Activated CD4-positive, alpha-beta T cell treated with anti-CD3 and anti-CD28 coated beads, Interleukin-2, amount 50 U/mL, for 1 hour (primary cell): Measurements from ENCODE around the gene SLC6A1.

Experiments
- DNase-seq: peaks from one replicate; pipeline ENCODE4 v3.0.0-alpha.2; 2020

Gene SLC6A1

DNA sequence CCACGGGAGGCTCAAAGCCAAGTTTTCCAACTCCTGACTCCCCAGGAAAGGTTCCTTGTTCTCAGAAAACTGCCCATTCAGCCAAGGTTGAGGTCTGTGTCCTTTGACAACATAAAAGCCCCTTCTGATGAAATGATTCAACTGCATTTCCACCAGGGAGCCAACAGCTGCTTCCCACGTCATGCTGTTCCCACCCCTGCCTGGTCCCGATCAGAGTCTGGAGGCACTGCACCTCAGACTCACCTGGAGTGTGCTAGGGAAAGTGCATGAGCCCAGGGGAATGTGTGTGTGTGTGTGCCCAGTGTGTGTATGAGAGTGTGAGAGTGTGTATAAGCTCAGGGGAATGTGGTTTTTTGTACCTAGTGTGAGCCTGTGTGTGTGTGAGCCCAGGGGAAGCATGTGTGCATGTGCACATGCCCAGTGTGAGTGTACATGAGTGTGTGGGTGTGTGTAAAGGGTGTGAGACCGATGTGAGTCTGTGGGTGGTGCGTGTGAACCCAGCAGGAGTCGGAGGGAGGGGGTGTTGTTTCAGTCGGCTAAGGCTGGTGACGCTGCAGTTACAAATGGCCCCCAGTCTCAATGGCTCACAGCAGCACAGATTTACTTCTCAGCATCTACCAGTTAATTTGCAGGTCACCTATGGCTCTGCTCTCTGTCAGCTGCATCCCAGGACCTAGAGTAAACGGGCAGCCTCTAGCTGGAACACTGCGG, 20.3 kb upstream of the SLC6A1 start:
- DNase-seq, result no peak

DNA sequence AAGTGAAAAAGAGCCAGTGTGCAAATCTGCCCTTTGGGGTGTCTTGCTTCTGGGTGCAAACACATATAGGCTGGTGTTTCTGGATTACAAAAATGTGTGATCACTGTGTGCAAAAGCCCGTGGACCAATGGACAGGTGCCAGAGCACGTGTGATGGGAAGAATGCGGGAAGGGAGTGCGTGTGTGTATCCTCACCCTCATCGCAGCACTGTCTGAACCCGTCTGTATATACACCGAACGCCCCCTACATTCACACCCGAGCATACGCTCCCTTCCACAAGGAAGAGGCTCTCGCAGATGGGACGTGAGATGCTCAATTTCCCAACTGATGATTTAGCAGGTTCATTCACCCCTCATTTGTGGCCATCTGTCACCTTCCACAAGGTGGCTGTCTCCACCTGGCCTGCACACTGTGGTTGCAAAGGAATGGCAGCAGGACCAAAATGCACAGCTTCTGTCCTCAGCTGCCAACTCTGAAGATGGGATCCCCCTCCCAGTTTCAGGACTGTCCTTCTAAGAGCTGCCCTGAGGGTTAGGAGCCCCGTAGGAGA, 19.4 kb upstream of the SLC6A1 start:
- no peak for DNase-seq

DNA sequence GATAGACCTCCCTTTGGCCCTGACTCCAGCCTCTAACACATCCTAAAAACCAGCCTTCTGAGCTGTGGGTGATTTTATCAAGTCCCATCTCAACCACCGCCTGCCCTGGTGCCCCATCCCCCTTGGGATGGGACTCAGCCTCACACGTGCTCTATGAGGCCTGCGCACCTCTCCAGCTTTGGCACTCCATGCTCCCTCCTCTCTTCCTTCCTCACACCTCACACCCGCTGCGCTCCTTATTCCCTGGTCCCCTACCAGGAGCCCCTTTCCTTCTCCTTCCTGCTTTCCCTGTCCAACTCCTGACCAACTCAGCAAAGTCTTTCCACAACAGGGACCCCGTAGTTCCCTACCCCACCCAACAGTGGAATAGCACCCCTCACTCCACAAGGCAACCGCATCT, 18.4 kb upstream of the SLC6A1 start:
- DNase-seq, result no peak

DNA sequence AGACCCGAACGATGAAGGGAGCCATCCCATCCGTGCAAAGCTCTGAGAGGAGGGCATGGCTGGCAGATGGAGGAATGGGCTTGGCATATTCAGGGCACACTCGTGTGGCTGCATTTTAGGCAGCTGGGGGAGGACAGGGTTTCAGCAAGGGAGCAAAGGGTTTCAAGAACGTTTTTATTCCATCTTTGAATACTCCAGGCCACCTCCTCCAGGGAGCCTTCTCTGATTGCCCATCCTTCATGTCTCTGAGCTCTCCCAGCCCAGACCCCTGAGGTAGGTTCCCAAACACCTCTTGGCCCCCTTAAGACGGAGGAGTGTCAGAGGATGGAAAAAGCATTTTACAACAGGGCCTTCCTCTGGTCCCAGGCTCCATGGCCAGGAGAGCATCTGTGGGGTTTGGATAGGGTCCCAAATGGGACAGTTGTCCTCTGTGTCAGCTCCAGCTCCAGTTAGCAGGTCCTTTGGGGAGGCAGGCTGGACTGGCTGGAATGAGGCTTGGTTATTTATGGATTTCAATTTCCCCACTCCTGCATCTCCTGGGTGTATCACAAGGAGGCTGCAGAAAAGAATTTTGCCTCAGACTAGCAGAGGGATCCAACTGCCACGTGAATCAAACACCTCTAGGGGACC, 17.7 kb upstream of the SLC6A1 start:
- no peak for DNase-seq

DNA sequence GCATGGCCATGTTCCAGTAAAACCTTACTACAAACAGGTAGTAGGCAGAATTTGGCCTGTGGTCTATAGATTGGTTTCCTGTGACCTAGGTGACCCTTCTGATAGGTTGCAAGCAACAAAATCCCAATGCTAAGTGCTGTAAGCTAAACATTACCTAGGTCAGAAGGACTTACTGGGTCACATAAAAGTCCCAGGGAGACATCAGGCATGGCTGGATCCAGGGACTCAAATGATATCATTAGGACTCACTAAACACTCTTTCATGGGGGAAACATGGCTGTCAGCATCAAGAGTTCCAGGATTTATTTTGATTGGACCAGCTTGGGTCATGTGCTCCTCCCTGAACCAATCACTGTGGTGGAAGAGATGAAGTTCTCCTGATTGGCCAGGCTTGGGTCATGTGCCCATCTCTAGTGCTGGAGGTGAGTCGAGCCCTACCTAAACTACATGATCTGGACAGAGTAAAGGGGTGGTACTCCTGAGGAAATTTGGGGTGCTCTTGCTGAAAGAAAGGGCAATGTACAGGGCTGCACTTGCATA, 16.8 kb upstream of the SLC6A1 start:
- DNase-seq, result no peak

DNA sequence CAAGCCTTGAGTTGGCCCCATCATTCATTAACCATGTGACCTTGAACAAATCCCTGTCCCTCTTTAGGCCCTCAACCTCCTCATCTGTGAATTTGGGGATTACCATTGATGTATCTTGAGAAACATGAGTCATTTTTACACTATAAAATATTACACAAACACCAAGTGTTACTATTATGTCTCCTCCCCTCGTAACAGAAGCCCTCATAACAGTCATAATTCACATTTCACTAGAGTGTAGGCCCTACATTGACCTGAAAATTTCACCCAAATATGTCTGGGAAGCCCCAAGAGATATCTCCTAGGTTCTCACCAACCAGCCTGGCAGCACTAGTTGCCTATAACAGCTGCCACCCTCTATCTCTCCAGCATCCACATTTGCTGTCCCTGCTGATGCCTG, 15.8 kb upstream of the SLC6A1 start:
- DNase-seq, result no peak

DNA sequence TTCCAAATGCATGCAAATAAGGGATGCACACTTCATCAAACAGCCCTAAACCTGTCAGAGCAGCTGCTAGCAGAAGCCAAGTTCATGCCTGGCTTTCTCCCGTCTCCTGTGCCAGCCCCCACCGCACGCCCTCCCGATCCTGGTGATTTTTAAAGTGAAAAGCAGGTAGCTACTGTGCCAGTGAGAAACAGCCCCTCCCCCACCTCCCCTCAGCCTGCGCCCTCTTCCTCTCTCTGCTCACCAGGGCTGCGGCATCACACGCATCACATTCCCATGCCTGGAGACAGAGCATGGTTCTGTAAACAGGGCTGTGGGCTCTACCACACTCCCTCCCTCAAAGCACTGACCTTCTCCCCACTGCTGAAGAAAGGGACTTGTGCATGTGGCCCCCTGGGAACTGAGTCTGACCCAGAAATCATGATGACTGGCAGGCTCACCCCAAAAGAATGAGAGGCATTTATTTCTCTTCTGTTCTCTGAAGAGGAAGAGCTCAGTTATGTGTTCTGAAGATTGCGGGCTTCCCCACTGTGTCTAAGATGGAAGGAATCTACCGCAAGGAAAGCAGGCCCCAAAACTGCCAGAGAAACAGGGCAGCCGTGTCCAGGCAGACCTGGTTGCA, 14.5 kb upstream of the SLC6A1 start:
- no peak for DNase-seq

DNA sequence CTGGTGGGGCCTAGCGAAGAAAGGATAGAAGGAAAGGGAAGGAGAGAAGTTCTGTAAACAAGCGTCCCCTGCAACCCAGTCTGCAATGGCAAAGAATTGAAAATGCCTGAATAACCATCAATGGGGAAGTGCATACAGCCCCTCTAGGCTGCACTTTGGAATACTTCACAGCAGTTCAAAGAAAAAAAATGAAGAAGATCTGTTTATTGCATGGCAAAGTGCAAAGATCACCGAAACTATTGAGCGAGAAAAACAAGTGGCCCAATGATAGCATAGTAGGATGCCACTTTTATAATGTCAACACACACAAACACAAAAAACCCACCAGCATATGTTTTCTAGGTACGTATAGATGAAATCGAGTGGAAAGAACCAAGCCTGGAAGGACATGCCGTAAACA, 13.6 kb upstream of the SLC6A1 start:
- no peak for DNase-seq

DNA sequence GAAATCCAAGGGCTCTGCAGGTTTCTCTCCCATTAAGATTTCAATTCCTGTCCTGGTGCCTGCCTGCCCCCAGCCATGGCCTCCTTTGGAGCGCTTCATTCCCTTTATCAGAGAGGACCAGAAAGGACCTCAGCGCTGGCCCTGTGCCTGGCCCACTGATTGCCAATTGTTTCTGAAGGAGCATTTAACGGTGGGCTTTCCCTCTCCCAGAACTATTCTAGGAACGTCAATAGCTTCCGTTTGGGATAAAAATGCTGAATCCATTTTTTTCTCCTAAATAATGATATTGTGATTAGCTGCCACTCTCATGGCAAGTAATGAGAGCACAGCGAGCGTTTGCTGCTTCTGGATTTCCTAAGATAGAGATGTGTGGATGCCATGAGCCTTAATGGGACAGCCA, 12.2 kb upstream of the SLC6A1 start:
- DNase-seq, result no peak

DNA sequence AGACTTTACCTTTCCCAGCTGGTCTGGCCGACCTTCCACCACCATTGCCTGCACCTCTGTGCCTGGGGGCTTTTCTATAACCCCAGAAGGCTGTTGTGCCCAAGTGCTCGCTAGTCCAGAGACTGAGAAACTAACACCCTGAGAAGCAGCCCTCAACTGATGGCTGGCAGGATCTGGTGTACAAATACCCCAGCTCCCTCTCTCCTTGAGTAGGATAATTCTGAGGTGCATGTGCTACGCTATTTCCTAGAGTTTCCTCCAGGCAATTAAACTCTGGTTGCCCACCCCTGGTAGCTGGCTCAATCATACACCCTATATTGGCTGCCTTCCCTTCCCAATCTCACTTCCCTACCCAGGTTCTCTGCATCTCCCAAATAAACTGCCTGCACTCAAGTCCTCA, 11.5 kb upstream of the SLC6A1 start:
- no peak for DNase-seq

DNA sequence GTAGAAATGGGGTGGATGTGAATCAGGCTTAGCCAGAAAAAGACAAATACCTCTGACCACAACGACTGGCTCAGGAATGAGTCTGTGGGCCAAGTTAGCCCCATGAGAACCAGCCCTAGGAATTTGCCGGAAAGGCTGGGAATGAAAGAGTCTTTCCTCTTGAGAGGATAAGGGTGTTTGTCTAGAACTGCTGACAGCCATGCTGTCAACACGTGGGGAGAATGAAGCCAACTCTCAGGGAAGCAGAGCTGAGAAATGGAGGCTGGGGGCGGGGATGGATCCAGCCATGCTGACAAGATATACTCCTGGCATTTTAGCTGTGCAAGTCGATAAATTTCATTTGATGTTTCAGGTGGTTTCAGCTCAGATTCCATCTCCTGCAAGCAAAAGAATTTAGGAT, 10.6 kb upstream of the SLC6A1 start:
- DNase-seq, result no peak

DNA sequence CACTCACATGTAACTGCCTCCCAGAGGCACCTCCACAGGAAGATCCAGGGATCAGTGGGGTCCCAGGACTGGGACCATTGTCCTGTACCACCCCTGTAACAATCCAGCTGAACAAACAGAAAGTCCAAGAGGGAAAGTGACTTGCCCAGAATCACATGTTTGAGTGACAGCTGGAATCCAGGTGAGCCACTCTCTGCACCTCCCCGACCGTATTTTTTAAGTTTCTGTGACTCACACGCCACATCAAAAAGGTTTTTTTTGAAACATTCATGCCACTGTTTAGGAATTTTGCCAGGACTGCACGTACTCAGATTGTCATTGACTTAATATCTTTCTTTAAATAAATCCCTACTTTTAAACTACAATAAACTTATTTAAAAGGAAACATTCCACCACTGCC, 9.8 kb upstream of the SLC6A1 start:
- no peak for DNase-seq

DNA sequence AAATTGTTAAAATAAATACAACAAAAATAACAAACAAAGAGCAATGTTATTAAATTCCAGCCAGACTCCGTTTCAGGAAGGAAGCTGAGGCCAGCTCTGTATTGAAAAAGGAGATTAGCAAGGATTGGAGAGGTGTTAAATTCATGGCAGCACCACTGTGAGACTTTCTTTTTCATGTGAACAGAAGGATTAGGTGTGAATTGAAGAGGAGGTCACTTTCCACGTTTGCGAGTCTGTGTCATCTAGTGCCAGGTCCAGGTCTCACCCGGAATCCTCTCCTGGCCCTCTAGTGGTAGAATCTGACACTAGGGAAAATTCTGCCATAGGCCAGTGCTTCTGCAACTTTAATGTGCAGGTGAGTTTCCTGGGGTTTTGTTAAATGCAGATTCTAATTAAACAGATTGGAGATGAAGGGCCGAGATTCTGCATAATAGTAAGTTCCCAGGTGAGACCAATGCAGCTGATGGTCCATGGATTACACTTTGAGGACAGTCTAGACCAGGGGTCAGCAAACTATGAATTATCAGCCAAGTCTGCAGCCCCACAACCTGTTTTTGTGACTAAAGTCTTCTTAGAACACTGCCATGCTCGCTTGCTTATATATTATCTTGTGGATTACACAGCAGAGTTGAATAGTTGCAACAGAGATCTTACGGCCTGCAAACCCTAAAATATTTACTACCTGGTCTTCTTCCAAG, 9.2 kb upstream of the SLC6A1 start:
- DNase-seq, result no peak

DNA sequence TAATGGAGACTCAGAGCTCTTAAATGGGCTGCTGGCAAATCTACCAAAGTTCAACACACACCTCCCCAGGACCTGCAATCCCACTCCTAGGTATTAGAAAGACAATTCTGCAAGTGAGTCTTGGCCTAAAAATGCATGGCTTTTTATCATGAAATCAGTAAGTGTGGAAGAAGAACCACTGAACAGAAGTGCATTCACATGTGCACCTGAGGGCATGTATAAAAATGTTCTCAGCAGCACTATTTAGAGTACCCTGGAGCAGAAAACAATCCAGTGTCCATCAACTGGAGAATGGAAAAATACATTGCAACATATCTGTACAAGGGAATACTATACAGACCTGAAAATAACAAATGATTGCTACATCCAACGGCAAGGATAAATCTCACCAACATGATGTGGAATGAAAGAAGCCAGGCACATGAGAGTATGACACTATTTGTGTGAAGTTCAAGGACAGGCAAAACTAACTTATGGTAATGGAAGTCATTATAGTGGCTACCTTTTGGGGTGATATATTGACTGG, 8.1 kb upstream of the SLC6A1 start:
- DNase-seq, result no peak

DNA sequence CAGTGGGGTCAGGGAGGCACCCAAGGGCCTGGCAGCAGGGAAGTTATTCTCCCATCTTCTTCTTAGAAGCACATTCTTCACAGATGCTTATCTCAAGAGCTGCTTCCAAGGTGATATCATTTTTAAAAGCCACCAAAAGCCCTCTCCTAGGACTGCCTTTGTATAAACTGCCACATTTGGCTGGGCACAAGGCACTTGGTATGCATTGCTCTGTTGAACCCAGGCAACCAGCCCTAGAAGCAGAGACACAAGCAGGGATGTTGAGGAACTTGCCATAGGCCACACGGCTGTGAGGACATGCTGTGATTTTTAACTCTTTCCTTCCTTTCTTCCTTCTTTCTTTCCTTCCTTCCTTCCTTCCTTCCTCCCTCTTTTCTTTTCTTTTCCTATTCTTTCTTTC, 7.4 kb upstream of the SLC6A1 start:
- no peak for DNase-seq

DNA sequence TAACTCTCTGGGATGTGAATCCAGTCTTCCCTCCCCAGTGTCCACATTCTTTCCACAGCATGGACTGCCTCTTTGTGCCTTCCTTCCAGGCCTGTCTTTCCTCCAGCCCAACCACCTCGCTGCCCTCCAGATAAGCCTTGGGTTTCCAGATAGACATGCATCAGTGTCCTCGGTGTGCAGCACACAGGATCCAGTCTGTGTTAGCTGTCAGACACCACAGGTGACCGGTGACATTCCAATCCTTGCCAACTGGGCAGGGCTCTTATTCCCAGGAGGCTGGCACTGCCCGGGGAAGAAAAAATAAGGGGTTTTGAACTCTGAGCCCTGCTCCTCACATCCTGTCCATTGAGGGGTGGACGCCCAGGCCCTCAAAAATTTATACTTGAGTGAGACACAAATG, 6.0 kb upstream of the SLC6A1 start:
- DNase-seq, result no peak

DNA sequence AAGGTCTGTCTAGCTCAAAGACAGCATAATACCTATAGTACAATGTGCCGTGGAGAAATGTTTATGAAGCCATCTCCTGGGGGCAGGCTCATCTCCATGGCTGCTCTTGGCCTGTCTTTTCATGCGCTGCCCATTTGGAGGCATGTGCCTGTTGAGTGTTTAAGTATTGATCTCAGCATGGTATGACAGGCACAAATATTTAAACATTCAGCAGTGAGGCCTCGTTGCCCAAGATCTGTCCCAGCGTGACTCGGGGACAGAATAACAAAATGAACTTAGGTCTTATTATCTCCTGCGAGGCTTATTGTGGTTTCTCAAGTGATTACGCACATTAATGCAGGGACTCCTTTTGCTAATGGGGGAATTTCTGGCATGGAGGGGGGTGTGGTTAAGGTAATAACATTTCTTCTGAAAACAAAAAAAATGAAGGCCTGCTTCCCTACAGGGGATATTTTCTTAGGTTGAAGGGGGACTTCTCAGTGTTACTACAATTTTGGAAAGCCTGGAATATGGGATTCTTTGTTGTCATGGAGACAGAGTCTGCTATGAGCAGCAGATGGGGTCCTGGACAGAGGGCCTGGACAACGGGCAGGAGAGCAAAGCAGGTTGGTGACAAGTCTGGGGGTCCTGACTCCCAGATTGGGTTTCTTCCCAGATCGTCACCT, 4.4 kb upstream of the SLC6A1 start:
- no peak for DNase-seq

DNA sequence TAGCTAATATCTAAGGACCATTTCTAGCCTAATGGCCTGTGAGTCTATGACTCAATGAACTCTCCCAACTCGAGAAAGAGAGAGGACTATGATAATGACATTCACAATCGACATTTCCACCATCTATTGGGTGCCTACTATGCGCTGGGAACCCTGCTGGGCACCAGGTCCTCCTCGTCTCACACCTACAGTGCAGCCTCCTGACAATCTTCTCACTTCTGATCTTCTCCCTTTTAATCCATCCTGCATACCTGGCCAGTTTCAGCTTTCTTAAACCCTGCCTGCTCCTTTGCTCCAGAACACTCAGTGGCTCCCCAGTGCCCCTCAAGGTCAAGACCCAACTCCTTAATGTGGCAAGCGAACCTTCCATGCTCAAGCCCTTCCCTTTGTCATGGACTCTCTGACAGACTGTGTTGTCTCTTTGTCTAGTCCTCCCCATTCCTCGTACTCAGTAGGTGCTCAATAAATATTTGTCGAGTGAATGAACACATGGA, 3.5 kb upstream of the SLC6A1 start:
- no peak for DNase-seq

DNA sequence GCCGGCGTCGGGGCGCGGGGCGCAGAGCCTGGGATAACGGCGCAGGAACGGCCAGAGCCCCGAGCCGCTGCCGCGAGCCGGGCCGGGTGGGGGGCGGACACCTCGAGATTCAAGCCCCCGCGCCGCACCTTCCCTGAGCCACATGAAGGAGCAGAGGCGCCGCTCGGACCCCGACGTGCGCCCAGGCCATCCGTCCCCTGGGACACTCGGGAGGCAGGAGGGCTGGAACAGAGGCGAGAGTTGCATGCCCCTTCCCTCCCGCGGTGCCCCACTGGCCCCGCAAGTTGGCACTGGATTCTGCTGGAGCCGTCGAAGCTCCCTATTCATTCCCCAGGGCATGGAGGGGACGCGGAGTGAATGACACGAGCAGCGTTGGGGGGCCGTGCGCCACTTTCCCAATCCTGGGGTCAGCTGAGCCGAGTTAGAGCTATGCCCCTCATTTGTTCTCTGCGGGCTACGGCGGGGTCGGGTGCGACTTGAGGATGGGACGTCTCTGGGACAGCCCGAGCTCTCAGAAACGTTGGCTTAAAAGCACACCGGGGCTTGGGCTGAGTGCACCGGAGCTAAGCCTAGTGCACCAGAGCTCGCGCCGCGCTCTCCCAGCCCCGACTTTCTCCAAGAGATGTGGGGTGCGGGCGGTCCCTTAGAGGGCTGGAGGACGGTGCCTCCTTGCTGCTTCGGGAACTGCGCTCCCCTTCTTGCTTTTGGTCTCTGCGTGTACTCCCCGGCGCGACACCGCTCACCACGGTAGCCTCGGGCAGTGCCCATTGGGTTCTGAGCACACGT, 588 bp downstream of the SLC6A1 start:
- DNase-seq, result no peak

DNA sequence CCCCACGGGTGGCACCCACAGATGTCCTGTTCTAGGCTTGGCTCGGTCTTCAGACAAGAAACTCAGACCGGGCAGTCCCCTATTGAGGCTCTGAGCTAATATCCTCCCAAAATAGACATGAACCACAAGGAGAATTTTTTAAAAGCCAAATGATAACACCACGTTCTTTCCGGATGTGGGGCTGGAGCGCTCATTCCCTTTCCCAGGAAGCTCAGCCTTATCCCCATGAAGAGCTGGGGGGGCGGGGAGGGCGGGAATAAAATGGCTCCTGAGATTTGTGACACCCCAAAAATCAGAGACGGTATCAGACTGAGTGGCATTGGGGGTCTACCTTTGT, 1.1 kb downstream of the SLC6A1 start:
- DNase-seq, result no peak

DNA sequence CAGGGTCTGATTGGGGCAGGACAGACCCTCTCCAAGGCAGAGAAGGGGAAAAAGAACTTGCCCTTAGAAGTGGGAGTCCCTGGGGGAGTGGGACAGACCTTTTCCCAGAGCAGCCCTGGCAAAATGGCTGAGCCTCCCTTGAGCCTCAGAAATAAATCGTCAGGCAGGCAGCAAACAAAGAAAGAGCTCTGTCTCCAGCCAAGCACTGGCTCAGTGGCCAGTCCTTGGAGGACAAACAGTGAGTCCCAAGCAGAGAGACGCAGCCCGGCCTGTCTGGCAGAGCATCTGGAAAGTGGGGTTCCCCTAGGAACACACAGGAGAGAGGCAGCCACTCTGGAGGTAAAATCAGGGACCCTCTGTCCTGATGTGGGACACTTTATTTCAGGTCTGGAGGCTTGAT, 1.8 kb downstream of the SLC6A1 start:
- DNase-seq, result no peak

DNA sequence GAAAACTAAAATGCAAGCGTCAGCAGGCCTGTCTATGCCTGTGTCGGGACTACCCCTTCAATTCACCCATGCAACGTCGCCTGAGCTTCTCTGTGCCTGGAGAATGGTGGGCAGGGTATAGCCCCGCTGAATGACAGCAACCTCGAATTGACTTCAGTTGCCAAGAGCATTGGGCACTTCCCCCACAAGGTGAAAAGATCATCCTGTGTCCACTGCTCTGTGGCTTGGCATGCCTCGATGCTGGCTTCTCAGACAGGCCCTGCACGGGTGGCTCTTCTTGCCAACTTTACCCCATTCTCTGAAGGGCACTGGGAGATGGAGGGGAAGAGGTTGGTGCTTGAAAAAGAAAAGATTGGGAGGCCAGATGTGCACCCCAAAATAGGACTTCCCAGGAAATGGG, 3.3 kb downstream of the SLC6A1 start:
- no peak for DNase-seq
